Right lung (tissue), 5 donors: ENCODE results near the gene LHX6. TPM values are rescaled to one million over a fixed set of nuclear protein-coding genes. Genes with fewer than 3 reads are reported as not detected.

Experiments used
- DNase-seq, 2 donors: peaks; one replicate each; pipeline ENCODE4 v3.0.0-alpha.2; 2013
- polyA plus RNA-seq, 5 donors: library from polyadenylated mRNA; unstranded; fragments of 120-200 nt; gene quantifications; one replicate each; pipeline versions ENCODE4 v1.2.1 to v1.2.3, GENCODE V29; 2013; ENCODE audit warnings: inconsistent platforms in 1 of 5, low replicate concordance in 1 of 5; ENCODE audit not compliant: insufficient read length in 5 of 5, insufficient read depth in 1 of 5

The LHX6 gene
- polyA plus RNA-seq, 5 donors: 16.3 to 21.4 (median 18.2) TPM

DNA sequence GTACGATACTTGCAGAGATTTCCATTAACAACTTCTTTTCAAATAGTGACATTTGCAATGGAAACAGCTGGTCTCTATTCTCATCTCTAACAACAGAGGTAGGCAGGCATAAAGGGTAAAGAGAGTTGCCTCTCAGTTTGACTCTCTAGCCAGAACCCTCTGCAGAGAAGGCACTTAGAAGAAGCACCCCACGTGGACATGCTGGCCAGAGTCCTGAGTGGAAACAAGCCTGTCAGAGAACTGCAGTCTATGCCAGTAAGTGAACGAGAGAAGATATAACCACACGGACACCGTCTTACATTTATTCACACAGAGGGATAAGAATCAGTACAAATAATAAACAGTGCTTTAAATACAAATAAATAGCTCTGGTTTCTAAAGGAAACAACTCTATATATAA is 11.0 kb upstream of the LHX6 start:
- no peak for DNase-seq

- no peak for DNase-seq
Observed at GRCh38 chr9:122236681-122237080, 7.9 kb upstream of the LHX6 start.

DNA sequence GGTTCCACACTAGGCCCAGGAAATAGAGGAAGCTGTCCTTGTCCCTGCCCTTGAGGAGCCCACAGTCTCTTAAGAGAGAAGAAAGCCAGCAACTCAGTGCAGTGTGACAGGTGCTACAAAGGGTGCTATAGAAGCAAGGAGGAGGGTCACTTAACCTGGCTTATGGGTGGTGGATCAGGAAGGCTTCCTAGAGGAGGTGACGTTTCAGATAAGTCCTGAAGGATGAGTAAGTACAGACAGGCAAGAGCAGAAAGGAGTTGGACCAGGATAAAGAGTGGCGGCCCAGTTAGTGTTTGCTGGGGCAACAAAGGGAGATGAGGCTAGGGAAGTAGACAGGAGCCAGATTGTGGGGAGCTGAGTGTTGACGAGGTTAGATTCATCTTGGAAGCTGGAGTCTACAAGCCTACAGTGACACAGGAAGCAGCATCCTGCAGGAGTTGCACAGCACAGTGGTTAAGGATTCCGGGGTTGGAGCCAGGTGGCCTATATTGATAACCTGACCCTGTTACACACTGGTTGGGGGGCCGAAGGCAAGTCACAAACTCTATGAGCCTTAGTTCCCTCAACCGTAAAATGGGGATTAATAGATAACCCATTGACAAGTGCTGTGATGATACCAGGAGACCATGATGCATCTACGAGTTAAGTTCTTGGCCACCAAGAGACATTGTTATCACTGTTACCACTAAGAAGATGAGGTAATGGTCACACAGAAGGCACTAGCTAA is 5.4 kb upstream of the LHX6 start:
- DNase-seq: no peak

- DNase-seq: no peak
Observed at GRCh38 chr9:122232796-122233306, 4.1 kb upstream of the LHX6 start.

- DNase-seq: no peak
Observed at GRCh38 chr9:122229485-122229837, 704 bp upstream of the LHX6 start.

DNA sequence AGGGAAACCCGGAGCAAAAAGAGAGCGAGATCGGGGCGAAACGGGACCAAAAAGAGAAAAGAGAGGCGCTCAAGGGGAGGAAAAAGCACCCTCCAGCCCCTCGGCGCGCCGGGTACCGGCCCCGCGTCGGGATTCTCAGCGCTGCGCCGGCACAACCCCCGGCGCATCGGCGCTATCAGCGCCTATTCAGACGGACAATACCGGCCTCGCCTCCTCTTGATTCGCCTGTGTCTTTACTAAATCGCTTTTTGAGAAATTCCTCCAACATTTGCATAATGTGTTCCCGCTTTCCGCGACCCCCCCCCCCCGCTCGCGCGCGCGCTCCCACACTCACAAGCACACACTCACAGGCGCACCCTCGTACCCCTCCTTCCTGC is 578 bp downstream of the LHX6 start:
- DNase-seq: no peak

GRCh38 chr9:122227575-122227900 is 1.2 kb downstream of the LHX6 start:
- DNase-seq: no peak

DNA sequence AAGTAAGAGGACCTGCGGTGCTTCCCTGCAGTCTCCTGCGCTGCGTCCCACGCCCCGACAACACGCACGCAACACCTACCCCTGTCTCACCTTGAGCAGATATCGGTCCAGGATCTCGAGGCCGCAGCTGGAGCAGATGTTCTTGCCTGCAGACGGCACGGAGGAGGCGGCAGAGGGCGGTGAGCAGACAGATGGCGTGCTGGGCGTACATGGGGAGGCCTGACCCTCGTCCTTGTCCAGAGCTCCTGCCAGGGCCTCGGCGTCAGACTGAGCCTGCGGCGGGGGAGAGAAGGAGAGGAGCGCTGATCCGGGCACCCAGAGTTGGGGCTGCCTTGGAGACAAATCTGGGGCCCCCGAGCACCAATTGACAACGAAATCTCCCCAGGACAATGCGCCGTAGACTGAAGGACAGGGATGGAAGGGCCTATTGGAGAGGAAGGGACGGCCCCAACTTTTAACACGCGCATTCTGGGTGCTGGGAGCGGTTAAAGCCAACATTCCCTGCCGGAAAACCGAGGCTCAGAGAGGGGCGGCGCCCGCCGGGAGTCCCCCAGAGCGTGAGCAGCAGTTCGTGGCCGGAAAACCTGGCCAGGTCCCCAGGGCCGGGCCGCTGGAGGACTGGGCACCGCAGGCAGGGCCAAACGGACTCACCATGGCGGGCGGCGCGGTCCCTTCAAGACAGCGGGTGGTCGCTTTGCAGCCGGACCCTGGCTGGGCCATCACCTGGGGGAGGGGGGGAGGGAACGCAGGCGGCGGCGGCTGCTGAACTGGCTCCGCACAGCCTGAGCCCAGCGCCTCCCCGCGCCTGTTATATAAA is 1.8 kb downstream of the LHX6 start:
- no peak for DNase-seq

DNA sequence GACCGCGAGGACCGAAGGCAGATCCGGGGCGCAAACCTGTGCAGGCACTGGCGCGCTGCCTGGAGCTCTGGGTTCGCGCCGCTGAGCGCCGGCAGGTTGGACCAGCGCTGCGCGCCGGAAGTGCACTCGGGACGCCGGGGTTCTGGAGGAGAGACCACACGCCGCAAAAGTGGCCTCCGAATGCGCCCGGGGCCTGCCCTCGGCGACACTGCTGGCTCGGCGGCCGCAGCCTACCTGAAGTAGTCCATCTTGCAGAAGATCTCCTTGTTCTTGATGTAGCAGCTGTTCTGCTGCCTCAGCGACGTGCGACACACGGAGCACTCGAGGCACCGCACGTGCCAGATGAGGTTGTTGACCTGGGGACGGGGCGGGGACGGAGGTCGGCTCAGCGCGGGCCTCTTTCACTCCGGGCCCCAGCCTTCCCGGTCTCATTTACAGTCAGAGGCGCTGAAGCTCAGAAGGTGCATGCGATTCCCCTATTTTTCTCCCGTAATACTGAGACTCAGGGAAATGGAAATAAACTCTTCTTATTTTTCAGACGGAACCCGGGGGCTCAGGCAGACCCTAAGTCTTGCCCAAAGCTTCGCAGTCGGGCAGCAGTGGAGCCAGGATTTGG is 2.5 kb downstream of the LHX6 start:
- DNase-seq: no peak

DNA sequence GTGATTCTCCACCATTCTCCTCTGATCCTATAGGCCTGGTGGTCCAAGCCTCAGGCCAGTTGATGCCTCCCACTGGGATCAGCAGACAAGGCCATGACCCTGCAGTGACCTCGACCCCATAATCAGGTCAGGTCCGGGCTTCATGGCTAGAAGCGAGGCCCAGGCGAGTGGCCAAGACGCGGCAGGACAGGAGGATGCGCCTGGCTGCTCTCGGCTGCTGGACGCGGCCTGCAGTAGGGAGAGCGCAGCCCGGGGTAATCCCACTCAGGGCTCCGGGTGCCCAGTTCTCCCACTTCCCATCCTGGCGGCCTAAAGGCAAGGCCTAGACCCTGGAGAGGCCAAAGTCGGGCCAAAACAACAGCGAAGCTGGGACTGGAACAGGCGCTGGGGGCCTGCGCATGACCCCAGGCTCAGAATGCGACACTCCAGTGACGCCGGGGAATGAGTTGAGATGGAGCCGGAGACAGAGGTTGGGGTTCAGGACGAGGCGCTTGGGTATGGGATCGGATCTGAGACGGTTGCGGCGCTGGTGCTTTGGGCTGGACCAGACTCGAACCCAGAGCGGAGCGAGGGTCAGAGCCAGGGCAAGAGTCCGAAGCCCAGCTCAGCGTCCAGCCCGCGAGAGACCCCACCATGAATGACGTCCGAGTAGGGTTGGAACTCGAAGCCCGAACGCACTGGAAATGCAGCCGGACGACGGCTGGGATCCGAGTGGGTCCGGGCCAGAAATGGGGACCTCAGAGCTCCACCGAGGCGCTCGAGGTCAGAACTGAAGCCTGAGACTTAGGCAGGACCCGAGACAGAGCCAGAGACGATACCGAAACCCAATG is 3.2 kb downstream of the LHX6 start:
- no peak for DNase-seq

GRCh38 chr9:122223435-122223834 is 5.3 kb downstream of the LHX6 start:
- DNase-seq: no peak

DNA sequence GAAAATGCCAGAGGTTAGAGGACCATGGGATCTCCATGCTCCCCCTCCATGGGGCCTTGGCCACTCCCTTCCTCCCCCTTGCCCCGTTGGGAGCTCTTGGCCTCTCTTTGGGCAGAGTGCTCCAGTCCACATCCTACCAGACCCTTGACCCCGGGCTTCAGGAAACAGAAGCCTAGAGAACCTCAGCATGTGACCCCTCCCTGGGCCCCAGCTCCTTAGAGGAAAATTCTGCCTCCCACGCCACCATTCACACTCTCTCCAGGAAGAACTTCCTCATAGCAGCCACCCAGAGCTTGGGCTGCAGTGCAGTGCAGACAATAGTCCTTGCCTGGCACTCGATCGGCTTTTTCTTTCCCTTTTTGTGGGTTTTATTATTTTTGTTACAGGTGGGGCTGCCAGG is 6.0 kb downstream of the LHX6 start:
- DNase-seq: no peak

DNA sequence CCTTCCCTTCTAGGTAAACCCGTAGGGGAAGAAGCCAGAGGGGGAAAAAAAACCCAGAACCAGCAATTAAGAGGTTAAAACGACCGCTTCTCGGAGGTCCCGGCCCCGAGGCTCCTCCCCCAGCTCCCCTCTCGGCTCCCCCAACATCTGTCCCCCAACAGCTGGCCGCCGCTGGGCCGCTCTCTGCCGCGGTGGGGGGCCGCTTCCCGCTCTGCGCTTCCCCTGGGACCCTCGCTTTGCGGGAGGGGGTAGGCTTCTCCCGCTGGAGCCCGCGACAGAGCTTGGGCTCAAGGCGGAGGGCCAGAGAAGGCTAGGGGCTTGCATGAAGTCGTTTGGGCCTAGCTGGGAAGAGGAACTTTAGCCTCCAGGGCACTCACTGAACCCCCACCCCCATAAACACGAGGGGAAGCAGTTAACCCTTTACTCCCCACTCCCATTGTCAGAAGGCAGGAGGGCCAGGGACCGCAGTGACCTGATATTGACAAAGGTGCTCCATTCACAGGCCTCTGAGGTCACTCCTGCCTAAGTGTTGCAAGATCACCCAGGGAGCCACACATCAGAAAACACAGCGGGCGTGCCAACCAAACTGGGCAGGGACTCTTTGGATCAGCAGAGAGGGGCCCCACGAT is 7.5 kb downstream of the LHX6 start:
- no peak for DNase-seq

DNA sequence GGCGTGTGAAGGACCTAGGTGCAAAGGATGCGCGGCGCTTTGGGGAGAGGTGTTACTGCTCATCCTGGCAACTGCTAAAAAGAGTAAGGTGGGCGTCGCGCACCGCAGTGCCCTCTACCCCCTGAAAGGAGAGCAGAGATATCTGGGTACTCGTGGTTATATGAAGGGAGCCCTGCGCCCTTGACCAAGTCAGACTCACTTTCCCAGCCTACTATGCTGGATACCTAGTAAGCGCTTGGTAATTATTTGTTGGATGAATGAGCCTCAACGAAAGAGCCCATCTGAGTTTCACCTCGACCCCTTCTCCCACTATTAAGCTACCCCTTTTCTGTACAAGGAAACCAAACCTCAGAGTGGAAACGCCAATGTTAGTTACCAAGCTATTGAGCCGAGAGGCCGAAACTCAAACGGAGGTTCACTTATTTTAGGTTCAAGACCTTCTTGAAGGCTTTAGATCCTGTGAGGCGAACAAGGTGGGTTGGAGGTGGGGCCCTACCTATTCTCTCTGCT is 8.0 kb downstream of the LHX6 start:
- DNase-seq: no peak

- DNase-seq: no peak
Observed at GRCh38 chr9:122219856-122220672, 8.7 kb downstream of the LHX6 start.

GRCh38 chr9:122218935-122219855 is 9.6 kb downstream of the LHX6 start:
- no peak for DNase-seq

GRCh38 chr9:122218071-122218934 is 10.5 kb downstream of the LHX6 start:
- DNase-seq: no peak

- DNase-seq: no peak
Observed at GRCh38 chr9:122217640-122218039, 11.1 kb downstream of the LHX6 start.
